SU-DHL-6 (cell line): Measurements from ENCODE around the gene CHRNA4.

Experiments
- EZH2phosphoT487 ChIP-seq: fragments of 200-600 bp; sonication (generic), shearing (Covaris generic); conservative IDR thresholded peaks from 2 replicates; pipeline ENCODE4 v1.6.1; 2018; ENCODE audit warnings: mild to moderate bottlenecking, antibody characterized with exemption, low read length, moderate library complexity, mixed read lengths
- TF ChIP-seq, protein P1 (sequence below): fragments of 200-600 bp; sonication (generic); IDR thresholded peaks from one replicate; pipeline ENCODE4 v1.5.1; 2017; ENCODE audit warnings: antibody characterized with exemption, mild to moderate bottlenecking, low read length, moderate library complexity; ENCODE audit not compliant: insufficient read depth, poor library complexity, severe bottlenecking

DNA sequence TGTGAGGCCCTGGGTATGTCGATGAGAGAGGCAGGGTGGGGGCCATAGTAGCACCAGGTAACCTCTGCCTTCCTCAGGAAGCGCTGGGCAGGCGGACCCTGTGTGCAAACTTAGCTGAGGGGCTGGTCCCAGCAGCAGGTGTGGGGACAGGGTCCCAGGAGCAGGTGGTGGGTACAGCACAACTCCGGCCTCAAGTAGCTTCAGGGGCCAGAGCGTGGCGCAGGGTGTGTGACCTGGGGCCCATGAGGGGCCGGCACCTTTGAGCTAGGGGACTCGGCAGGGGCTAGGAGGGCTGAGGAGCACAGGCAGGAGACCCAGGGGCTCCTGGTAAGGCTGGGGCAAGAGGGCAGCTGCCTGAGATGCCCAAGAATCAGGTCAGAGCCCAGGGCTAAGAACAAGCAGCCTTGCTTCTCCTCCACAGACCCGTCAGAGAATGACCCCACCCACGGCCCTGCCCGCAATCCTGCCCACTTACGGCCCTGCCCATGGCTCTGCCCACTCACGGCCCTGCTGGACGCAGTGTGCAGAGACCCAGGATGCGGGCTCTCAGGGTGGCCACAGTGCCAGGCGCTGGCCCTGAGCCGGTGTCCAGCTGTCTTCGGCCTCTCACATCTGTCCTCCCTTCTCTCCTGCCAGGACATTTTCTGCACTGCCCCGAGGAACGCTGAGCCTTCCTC is 30.9 kb downstream of the CHRNA4 start:
- TF ChIP-seq, protein P1, sequence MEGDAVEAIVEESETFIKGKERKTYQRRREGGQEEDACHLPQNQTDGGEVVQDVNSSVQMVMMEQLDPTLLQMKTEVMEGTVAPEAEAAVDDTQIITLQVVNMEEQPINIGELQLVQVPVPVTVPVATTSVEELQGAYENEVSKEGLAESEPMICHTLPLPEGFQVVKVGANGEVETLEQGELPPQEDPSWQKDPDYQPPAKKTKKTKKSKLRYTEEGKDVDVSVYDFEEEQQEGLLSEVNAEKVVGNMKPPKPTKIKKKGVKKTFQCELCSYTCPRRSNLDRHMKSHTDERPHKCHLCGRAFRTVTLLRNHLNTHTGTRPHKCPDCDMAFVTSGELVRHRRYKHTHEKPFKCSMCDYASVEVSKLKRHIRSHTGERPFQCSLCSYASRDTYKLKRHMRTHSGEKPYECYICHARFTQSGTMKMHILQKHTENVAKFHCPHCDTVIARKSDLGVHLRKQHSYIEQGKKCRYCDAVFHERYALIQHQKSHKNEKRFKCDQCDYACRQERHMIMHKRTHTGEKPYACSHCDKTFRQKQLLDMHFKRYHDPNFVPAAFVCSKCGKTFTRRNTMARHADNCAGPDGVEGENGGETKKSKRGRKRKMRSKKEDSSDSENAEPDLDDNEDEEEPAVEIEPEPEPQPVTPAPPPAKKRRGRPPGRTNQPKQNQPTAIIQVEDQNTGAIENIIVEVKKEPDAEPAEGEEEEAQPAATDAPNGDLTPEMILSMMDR: no peak
- no peak for TF ChIP-seq EZH2phosphoT487
